SK-N-MC (cell line): ENCODE measurements around the gene KIAA0930.

ENCODE experiments used
- EZH2 ChIP-seq: fragments of 200-600 bp; sonication (generic); IDR thresholded peaks from one replicate; pipeline ENCODE4 v1.6.1; 2017; ENCODE audit warnings: antibody characterized with exemption
- POLR2AphosphoS5 ChIP-seq: IDR thresholded peaks from 2 replicates; pipeline ENCODE4 v1.6.1; 2012; ENCODE audit warnings: mild to moderate bottlenecking, low read depth, low read length, borderline replicate concordance

- TF ChIP-seq EZH2 = no peak
- TF ChIP-seq POLR2AphosphoS5 = no peak
These were observed 43.6 kb downstream of the KIAA0930 start for GRCh38 chr22:45196926-45197605.
